Cortex of kidney (tissue), 1 donor: ENCODE data around the gene FADS2.

ENCODE experiments used
- DNase-seq: peaks from one replicate; lab custom pipeline; 2025; lab: John Stamatoyannopoulos, UW

FADS2 gene

GRCh38 chr11:61795876-61796526, 32.1 kb upstream of the FADS2 start:
- DNase-seq, result no peak

GRCh38 chr11:61797263-61797944, 30.7 kb upstream of the FADS2 start:
- no peak for DNase-seq

- no peak for DNase-seq
These were observed 28.3 kb upstream of the FADS2 start for GRCh38 chr11:61799665-61800284.

GRCh38 chr11:61800331-61801281, 27.5 kb upstream of the FADS2 start:
- no peak for DNase-seq

GRCh38 chr11:61802605-61803004, 25.5 kb upstream of the FADS2 start:
- DNase-seq, result no peak

- no peak for DNase-seq
These were observed 24.0 kb upstream of the FADS2 start for GRCh38 chr11:61803889-61804647.

- no peak for DNase-seq
These were observed 23.0 kb upstream of the FADS2 start for GRCh38 chr11:61805146-61805545.

GRCh38 chr11:61806785-61807184, 21.3 kb upstream of the FADS2 start:
- DNase-seq, result no peak

- DNase-seq, result no peak
These were observed 17.4 kb upstream of the FADS2 start for GRCh38 chr11:61810671-61811175.

- DNase-seq, result no peak
These were observed 16.3 kb upstream of the FADS2 start for GRCh38 chr11:61811831-61812230.

GRCh38 chr11:61812736-61813411, 15.2 kb upstream of the FADS2 start:
- DNase-seq, result no peak

GRCh38 chr11:61814247-61814957, 13.7 kb upstream of the FADS2 start:
- DNase-seq, result no peak

- peak; percentile 75 for DNase-seq
These were observed 12.9 kb upstream of the FADS2 start for GRCh38 chr11:61814958-61815789.

- DNase-seq, result no peak
These were observed 12.0 kb upstream of the FADS2 start for GRCh38 chr11:61815790-61816735.

GRCh38 chr11:61816736-61817455, 11.2 kb upstream of the FADS2 start, which contains the start of gene FADS1:
FADS1 (minus strand) TSS chr11:61817003; CDS start chr11:61816929, 74 bp downstream.
- DNase-seq, result no peak

- no peak for DNase-seq
These were observed 10.5 kb upstream of the FADS2 start for GRCh38 chr11:61817471-61818202.
